SJSA1 (cell line): ENCODE results near the gene PLD5. TPM values are rescaled to one million over a fixed set of nuclear protein-coding genes. Genes with fewer than 3 reads are reported as not detected.
"Not testable (repeated sequence)": the region's sequence is repeated elsewhere in the genome, so short reads cannot be mapped to it uniquely, and the experiment has no call there.

Experiments used
- DNase-seq, 2 experiments: peaks; one replicate each; pipeline ENCODE4 v3.0.0-alpha.2; 2015 to 2020; ENCODE audit warnings: low spot score in 2 of 2, low read depth in 1 of 2
- H3K27ac ChIP-seq: fragments of 250-450 bp; sonication (Bioruptor Pico); 2 replicates; pipeline ENCODE4 v1.5.1; 2020; ENCODE audit warnings: mild to moderate bottlenecking, moderate library complexity
- H3K27me3 ChIP-seq: fragments of 250-450 bp; sonication (Bioruptor Pico); replicated peaks from 2 replicates; pipeline ENCODE4 v1.5.1; 2020; ENCODE audit warnings: mild to moderate bottlenecking, moderate library complexity
- H3K36me3 ChIP-seq: fragments of 250-450 bp; sonication (Bioruptor Pico); 2 replicates; pipeline ENCODE4 v1.5.1; 2020; ENCODE audit warnings: mild to moderate bottlenecking
- H3K4me1 ChIP-seq: fragments of 250-450 bp; sonication (Bioruptor Pico); replicated peaks from 2 replicates; pipeline ENCODE4 v1.6.1; 2021; ENCODE audit warnings: mild to moderate bottlenecking
- H3K4me3 ChIP-seq: fragments of 250-450 bp; sonication (Bioruptor Pico); 2 replicates; pipeline ENCODE4 v1.5.1; 2020; ENCODE audit warnings: mild to moderate bottlenecking
- H3K9me3 ChIP-seq: fragments of 250-450 bp; sonication (Bioruptor Pico); replicated peaks from 2 replicates; pipeline ENCODE4 v1.5.1; 2020; ENCODE audit warnings: mild to moderate bottlenecking
- total RNA-seq: library from RNA; depleted of rRNA; stranded (reverse); fragments of >200 nt; shearing (Covaris generic); gene quantifications from 2 replicates; pipeline ENCODE4 v1.2.3, GENCODE V29; 2014

PLD5 gene
- total RNA-seq, 1 experiment from 2014 or later = not detected

DNA sequence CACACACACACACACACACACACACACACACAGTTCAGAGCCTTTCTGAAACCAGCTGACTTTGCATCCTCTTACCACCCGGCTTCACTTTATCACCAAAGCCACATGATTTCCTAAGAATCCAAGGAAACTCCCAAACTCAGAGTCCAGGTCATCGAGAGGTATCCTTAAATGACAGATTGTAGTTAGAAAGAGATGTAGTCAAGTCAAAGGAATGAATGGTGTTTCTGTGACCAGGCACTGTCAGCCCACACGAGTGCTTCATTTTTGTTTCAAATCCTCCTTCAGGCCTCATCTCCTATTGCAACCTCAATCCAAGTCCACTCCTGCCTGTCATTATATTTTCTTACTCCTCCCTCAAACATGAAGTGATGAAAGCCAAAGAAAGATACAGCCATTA, 174.1 kb downstream of the PLD5 start:
- H3K27me3 ChIP-seq, H3K36me3 ChIP-seq, H3K27ac ChIP-seq, DNase-seq, H3K4me1 ChIP-seq, H3K9me3 ChIP-seq, H3K4me3 ChIP-seq: not testable (repeated sequence)

DNA sequence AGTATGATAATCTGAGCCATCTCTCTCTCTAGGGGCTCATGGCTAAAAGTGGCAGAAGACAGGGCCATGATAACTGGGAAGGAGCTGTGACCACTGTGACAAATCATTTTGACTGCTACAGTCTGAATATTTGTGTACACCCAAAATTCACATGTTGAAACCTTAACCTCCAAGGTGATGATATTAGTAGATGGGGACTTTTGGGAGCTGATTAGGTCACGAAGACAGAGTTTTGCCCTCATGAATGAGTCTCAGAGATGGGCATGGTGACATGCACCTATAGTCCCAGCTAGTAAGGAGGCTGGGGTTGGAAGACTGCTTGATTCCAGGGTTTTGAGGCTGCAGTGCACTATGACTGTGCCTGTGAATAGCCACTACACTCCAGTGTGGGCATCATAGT, 174.9 kb downstream of the PLD5 start:
- Histone ChIP-seq H3K27me3 (no peaks in the 10 kb centered on the region), H3K27ac (no peak overlapping the region), H3K36me3 (no peaks in the 10 kb centered on the region), H3K9me3 (no peaks in the 10 kb centered on the region), H3K4me3 (no peak overlapping the region), H3K4me1 (no peaks in the 10 kb centered on the region)
- no peak for DNase-seq

DNA sequence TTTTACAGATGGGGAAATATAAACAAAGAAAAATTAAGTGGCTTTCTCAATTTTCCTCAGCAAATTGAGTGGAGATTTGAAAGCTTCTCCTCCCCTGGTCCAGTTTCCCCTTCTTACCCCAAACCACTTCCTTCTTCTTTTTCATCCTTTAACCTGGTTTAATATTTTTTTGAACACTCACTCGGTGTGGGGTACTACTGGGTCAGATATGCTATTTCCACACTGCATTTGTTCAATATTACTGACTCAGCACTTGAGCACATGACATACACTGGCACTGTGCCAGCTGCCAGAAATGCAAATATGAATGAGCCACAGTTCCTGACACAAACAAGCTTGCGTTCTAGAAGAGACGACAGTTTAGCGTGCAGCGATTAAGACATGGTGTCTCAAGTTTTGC, 193.6 kb downstream of the PLD5 start:
- H3K27me3 ChIP-seq, H3K4me1 ChIP-seq, DNase-seq, H3K4me3 ChIP-seq, H3K27ac ChIP-seq, H3K9me3 ChIP-seq, H3K36me3 ChIP-seq: not testable (repeated sequence)

DNA sequence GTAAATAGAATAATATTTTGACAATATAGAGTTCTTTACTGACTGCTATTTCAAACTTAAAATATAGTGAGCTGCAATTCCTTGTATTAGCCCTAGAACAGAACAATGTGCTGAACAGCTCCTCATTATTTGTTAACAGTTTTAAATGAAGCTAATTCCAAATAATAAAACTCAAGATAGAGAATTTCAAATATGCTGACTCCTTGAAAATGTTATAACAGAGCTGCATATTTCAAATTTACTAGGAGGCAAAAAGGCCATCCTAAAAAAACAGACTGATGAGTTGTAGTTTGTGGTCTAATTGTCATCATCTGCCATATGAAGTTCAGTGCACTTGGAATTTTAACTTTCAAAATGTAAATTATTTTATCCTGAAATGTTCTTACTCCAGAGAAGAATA, 197.1 kb downstream of the PLD5 start:
- not testable (repeated sequence) for H3K27me3 ChIP-seq, H3K36me3 ChIP-seq, H3K27ac ChIP-seq, H3K9me3 ChIP-seq, H3K4me1 ChIP-seq, DNase-seq, H3K4me3 ChIP-seq

DNA sequence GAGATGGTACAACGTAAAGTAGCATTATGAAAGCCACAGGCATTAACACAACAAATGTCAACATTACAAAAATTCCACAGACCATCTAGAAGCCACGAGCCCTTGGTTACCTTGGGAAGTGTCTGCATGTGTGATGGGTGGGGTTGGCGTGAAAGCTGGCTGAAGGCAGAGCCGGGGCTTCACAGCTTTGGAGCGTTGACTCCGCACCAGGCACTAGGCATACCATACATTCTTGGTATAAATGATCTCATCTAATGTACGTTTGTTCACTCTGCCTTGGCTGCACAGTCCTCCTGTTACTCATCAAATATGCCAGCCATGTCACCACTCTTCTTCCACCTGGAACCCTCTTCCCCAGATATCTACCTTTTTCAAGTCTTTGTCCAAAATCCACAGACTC, 202.5 kb downstream of the PLD5 start:
- H3K27ac ChIP-seq, H3K9me3 ChIP-seq, H3K4me3 ChIP-seq, H3K27me3 ChIP-seq, DNase-seq, H3K36me3 ChIP-seq, H3K4me1 ChIP-seq: not testable (repeated sequence)

DNA sequence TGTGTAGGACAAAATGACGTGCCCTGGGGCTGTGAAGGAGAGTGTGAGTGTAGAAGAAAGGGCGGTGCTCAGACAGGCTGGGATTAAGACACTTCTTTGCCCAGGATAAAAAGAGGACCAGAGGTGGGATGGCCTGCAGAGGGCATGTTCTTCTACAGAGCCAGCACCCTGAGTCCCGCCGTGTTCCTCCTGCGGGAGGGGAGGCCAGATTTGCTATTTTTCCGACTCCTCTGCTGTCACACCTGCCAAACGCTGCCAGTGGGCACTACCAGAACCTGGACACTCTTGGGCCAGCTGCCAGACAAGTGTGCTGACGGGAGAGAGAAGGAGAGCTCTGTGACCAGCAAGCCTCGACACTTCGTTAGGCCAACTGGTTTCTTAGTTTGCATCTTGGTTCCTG, 206.4 kb downstream of the PLD5 start:
- Histone ChIP-seq H3K4me3 (no peak overlapping the region), H3K9me3 (no peaks in the 10 kb centered on the region), H3K4me1 (no peaks in the 10 kb centered on the region)

DNA sequence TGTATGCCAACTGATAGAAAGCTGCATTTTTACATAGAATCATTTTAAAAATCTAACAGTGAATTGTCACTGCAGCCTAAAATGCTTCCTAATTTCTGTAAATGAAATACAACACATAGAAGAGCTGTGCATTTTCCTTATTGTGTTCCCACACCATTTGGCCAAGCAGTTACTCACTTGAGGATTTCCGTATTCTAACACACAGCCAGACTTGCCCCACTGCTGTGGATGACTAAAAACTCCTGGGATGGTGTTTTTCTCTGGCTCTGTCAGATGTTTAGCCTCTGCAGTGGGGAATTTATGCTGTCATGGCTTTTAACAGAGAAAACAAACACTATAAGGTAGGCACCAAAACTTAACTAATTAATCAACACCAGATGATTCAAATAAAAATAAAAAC, 209.6 kb downstream of the PLD5 start:
- H3K4me3 ChIP-seq, H3K27me3 ChIP-seq, H3K36me3 ChIP-seq, H3K9me3 ChIP-seq, DNase-seq, H3K4me1 ChIP-seq, H3K27ac ChIP-seq: not testable (repeated sequence)

More for the DNA sequence above, 206.4 kb downstream of the PLD5 start:
- DNase-seq = no peak
- Histone ChIP-seq H3K36me3 (no peaks in the 10 kb centered on the region), H3K27me3 (no peaks in the 10 kb centered on the region), H3K27ac (no peak overlapping the region)

DNA sequence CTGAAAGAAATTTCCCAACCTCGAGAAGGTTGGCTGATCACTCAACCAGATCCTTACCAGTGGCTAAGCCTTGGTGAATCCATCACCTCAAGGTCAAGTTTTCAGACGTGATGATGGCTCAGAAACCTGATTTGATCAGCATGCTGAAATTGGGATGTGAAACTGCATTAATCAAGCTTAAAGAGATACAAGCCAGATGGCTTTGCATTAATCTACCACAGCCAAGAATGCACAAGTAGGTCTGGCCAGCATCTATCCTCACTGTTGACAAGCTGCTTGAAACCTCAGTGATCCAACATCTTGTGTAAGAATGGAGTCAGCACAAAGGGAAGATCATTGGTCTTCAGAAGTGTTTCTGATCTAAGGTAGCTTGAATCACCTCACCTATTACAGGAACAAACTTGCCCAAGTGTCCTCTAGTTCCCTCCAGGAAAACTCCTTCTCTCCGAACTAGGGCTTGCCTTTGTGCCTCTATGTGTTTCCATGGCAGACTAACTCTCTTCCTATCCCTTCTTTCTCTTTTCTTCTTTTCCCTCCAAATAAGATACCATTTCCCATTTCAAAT, 210.3 kb downstream of the PLD5 start:
- H3K4me1 ChIP-seq, H3K36me3 ChIP-seq, H3K27ac ChIP-seq, H3K4me3 ChIP-seq, DNase-seq, H3K27me3 ChIP-seq, H3K9me3 ChIP-seq: not testable (repeated sequence)

DNA sequence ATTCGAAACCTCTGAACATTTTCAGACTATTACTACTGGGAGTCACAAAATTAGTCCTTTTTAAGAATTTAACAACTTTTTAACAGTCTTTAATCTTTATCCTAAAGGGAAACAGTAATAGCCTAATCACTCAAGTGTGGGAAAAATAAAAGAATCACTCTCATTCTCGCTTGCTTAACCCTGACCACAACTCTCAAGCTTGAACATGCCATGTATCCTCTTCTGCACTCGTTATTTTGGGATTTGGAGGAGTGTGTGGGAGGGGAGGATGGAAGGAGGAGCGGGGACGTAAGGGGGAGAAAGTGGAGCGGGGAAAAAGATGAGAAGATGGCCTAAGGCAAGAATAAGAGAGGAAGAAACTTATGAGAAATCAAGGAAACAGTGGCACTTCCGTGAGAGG, 215.8 kb downstream of the PLD5 start:
- DNase-seq, H3K4me1 ChIP-seq, H3K27ac ChIP-seq, H3K4me3 ChIP-seq, H3K9me3 ChIP-seq, H3K27me3 ChIP-seq, H3K36me3 ChIP-seq: not testable (repeated sequence)

DNA sequence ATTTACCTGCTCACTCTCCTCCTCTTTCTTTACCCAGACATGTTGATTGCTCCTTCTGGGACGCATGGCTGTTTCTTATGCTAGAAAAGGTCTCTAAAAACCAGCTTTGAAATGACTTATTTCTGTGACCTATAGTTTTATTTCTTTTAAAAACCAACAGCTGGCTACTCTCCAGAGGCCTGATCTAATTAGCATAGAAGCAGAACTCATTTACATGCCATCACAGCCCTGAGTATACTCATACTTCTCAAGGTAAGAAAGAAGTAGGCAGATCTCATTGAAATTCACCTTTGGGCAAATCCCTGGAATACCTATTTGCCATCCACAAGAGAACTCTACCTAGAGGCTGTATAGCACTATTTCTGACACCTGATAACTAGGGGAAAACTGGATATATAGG, 230.7 kb downstream of the PLD5 start:
- H3K9me3 ChIP-seq = not testable (repeated sequence)

DNA sequence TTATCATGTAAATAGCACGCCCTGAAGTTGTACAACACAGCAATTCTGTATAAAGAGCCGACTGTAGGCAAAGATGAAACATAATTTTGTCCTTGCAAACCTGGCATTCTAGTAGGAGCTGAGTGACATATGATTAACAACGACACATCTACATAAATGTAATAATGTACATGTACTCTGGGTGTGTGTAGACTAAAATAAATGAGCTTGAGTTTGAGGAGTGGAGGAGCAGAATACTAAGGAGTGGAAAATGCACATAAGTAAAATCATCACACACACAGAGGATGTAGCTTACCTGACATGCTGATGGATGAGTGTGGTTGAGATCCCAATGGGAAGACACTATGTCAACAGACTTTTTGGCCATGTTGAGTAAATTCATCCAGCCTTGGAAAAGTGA, 236.4 kb downstream of the PLD5 start:
- not testable (repeated sequence) for H3K27me3 ChIP-seq, H3K27ac ChIP-seq, DNase-seq, H3K36me3 ChIP-seq, H3K4me1 ChIP-seq, H3K4me3 ChIP-seq, H3K9me3 ChIP-seq

More for the DNA sequence above, 230.7 kb downstream of the PLD5 start:
- not testable (repeated sequence) for H3K27me3 ChIP-seq, H3K36me3 ChIP-seq, H3K4me3 ChIP-seq, DNase-seq, H3K4me1 ChIP-seq, H3K27ac ChIP-seq

DNA sequence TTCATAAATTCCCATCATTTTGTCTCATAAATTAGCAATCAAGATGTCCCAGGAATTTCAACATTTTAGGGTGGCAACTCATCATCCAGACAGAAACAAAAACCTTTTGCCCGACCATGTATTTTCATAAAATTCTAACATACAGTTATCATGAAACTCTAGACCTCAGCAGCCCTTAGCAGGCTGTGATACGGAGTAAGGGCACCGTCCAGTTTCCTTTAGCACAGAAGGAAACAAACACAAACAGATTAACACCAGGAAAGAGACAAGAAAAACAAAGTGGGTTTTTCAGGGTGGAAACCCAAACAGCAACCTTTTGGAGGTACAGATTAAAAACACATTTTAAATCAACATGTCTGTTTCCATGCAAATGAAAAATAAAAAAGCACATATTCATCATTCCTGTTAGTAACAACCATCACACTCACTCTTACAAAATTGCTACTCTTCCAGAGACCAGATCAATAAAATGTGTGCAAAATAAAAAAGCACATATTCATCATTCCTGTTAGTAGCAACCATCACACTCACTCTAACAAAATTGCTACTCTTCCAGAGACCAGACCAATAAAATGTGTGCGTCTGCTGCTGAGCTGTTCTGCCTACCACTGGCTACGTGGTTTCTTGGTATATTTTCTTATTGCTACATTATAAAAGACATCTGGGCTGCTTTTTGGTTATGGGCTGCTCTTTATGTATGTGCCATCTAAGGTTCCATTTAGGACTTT, 241.6 kb downstream of the PLD5 start:
- not testable (repeated sequence) for H3K27ac ChIP-seq, H3K27me3 ChIP-seq, H3K9me3 ChIP-seq, H3K36me3 ChIP-seq, H3K4me3 ChIP-seq, H3K4me1 ChIP-seq, DNase-seq

DNA sequence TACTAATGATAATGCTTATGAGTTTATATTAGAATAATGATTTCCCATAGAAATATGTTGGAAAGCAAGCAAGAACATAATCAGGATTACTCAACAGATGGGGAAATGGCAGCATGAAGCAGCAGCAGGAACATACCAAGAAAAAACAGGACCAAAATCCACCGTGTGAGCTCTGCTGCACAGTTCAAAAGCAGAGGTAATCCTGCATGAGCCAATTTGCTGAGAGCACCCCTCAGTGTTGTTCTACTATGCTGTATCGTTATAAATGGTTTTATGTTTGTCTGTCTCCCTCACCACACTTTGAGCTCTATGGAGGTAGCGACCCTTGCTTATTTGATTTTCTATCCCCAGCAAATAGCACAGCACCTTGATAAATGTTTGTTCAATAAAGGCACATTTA, 246.1 kb downstream of the PLD5 start:
- H3K27me3 ChIP-seq, DNase-seq, H3K9me3 ChIP-seq, H3K36me3 ChIP-seq, H3K4me3 ChIP-seq, H3K4me1 ChIP-seq, H3K27ac ChIP-seq: not testable (repeated sequence)

DNA sequence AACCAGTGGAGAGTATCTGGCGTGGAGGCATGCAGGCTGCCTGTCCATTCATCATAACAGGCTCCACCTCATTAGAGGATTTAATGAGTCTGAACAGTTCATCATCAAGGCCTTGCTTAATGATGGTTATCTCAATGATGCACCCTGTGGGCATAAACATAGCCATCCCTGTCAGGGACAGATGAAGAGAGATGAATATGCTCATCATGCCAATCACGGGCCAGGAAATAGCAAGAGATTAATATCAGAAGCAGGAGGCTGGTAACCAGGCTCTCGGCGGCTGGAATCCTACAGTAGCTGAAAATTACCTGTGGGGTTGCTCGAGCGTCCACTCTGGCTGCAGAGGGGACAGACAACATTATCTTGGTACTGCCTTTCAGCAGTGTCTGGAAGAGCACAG, 247.7 kb downstream of the PLD5 start:
- DNase-seq, H3K27ac ChIP-seq: not testable (repeated sequence)

DNA sequence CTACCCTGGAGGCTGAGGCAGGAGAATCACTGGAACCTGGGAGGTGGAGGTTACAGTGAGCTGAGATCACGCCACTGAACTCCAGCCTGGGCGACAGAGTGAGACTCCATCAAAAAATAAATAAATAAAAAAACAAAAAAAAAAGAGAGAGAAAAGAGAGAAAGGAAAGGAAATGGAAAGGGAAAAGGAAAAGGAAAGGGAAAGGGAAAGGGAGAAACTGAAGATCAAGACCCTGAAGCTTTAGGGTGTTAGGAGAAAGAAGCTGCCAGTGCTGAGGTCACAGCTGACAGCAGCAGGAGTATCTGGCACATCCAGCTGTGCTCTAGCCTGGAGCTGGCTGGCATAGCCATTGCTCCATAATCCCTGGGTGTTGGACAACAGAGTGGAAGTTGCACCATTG, 257.5 kb downstream of the PLD5 start:
- not testable (repeated sequence) for H3K27ac ChIP-seq, H3K4me1 ChIP-seq, DNase-seq, H3K4me3 ChIP-seq, H3K9me3 ChIP-seq, H3K36me3 ChIP-seq, H3K27me3 ChIP-seq

More for the DNA sequence above, 247.7 kb downstream of the PLD5 start:
- H3K4me3 ChIP-seq, H3K9me3 ChIP-seq, H3K36me3 ChIP-seq, H3K27me3 ChIP-seq, H3K4me1 ChIP-seq: not testable (repeated sequence)
